Measurements from ENCODE around the gene NRP1.
"Not testable (repeated sequence)": the region's sequence is repeated elsewhere in the genome, so short reads cannot be mapped to it uniquely, and the experiment has no call there.

- TF ChIP-seq JUN (IDR thresholded peaks at IDR 0.05; ENCODE audit: borderline replicate concordance, insufficient read depth, insufficient read length, low read depth); CTCF (IDR thresholded peaks at IDR 0.05; ENCODE audit: extremely low read depth in 1 of 2, insufficient read depth in 1 of 2, low read depth in 1 of 2, low read length in 2 of 2): not testable (repeated sequence)
Measured at GRCh38 chr10:33222304-33222703, 112.2 kb downstream of the NRP1 start.

Measured in endothelial cell of umbilical vein (primary cell).